Measurements from ENCODE around the gene USP6NL. TPM values are rescaled to one million over a fixed set of nuclear protein-coding genes. Genes with fewer than 3 reads are reported as not detected.

The USP6NL gene
- total RNA-seq, 1 experiment from 2014 or later, result 24.6 TPM

DNA sequence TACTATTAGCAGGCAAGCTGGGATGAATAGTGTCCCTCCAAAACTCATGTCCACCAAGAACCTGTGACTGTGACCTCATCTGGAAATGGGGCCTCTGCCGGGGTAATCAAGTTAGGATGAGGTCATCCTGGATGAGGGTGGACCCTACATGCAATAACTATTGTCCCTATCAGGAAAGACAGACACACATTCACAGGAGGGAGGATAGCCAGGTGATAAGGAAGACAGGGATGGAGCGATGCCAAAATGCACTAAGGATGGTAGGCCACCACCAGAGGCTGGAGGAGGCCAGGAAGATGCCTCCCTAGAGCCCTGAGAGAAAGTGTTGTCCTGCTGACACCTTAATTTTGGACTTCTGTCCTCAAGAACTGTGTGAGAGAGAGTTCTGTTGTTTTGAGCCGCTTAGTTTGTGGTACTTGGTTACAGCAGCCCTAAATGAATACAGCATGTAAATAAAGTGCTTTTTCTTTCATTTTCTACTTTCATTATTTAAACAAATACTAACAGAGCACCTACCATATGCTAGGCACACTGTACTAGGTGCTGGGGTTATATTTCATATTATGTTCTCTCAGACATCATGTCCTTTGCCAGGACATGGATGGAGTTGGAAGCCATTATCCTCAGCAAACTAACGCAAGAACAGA lies 111.9 kb downstream of the USP6NL start:
- POLR2A ChIA-PET, result no interaction called here
- Histone ChIP-seq H3K4me1 (ENCODE audit: control insufficient read depth in 1 of 2, insufficient read depth in 2 of 2, low read length in 2 of 2) (no peaks in the 10 kb centered on the region), H3K36me3 (ENCODE audit: control insufficient read depth in 1 of 2, insufficient read depth in 2 of 2, low read length in 2 of 2) (no peaks in the 10 kb centered on the region), H3K4me2 (ENCODE audit: low read length) (no peak overlapping the region), H2AFZ (ENCODE audit: low read depth, low read length, poor library complexity, severe bottlenecking) (no peak overlapping the region), H3K79me2 (ENCODE audit: insufficient read depth, low read length) (no peaks in the 10 kb centered on the region; the same call in 1 of the 2 replicates), H3K9me3 (ENCODE audit: control insufficient read depth in 1 of 2, insufficient read depth in 1 of 2, low read depth in 1 of 2, low read length in 2 of 2) (no peaks in the 10 kb centered on the region), H3K9me2 (ENCODE audit: insufficient read depth) (no peaks in the 10 kb centered on the region), H3K9ac (ENCODE audit: low read length) (no peak overlapping the region), H3K27ac (ENCODE audit: low read depth, low read length) (no peak overlapping the region), H4K20me1 (ENCODE audit: insufficient read depth) (no peaks in the 10 kb centered on the region), H3K27me3 (ENCODE audit: insufficient read depth, low read length) (no peaks in the 10 kb centered on the region), H3K4me3 (replicated peaks in 1 of 2; ENCODE audit: low read depth in 1 of 2, low read length in 2 of 2) (no peak overlapping the region)
- intact Hi-C loops (cut with micrococcal nuclease), result no loop called here
- ATAC-seq (no peak), DNase-seq (ENCODE audit: low read depth, low spot score) (no peak)
- CTCF ChIA-PET, result no interaction called here
- no peak for TF ChIP-seq POLR2AphosphoS5 (IDR thresholded peaks at IDR 0.05; ENCODE audit: low read depth, low read length)
- TF ChIP-seq, protein P1, sequence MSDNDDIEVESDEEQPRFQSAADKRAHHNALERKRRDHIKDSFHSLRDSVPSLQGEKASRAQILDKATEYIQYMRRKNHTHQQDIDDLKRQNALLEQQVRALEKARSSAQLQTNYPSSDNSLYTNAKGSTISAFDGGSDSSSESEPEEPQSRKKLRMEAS (IDR thresholded peaks at IDR 0.05), result no peak
- no peak for TF ChIP-seq JUND (IDR thresholded peaks at IDR 0.05)
- TF ChIP-seq SP1 (IDR thresholded peaks at IDR 0.05; ENCODE audit: low read depth), result no peak
- no peak for TF ChIP-seq YY1 (IDR thresholded peaks at IDR 0.05; ENCODE audit: extremely low read depth, insufficient replicate concordance, low read depth, low read length)
- no peak for TF ChIP-seq EGR1 (IDR thresholded peaks at IDR 0.05; ENCODE audit: low read depth)
- TF ChIP-seq RAD21 (IDR thresholded peaks at IDR 0.05; ENCODE audit: low read depth), result no peak
- TF ChIP-seq CBX3 (IDR thresholded peaks at IDR 0.05; ENCODE audit: low read depth), result no peak
- TF ChIP-seq ZNF274 (IDR thresholded peaks at IDR 0.05; ENCODE audit: low read depth, low read length), result no peak
- no peak for TF ChIP-seq FOSL1 (IDR thresholded peaks at IDR 0.05; ENCODE audit: low read depth)
- TF ChIP-seq POLR2A (IDR thresholded peaks at IDR 0.05; ENCODE audit: borderline replicate concordance, extremely low read depth, insufficient read depth, insufficient read length), result no peak
- no peak for TF ChIP-seq EZH2phosphoT487 (IDR thresholded peaks at IDR 0.05; ENCODE audit: borderline replicate concordance)
- TF ChIP-seq, protein P2, sequence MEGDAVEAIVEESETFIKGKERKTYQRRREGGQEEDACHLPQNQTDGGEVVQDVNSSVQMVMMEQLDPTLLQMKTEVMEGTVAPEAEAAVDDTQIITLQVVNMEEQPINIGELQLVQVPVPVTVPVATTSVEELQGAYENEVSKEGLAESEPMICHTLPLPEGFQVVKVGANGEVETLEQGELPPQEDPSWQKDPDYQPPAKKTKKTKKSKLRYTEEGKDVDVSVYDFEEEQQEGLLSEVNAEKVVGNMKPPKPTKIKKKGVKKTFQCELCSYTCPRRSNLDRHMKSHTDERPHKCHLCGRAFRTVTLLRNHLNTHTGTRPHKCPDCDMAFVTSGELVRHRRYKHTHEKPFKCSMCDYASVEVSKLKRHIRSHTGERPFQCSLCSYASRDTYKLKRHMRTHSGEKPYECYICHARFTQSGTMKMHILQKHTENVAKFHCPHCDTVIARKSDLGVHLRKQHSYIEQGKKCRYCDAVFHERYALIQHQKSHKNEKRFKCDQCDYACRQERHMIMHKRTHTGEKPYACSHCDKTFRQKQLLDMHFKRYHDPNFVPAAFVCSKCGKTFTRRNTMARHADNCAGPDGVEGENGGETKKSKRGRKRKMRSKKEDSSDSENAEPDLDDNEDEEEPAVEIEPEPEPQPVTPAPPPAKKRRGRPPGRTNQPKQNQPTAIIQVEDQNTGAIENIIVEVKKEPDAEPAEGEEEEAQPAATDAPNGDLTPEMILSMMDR (IDR thresholded peaks at IDR 0.05 in 2 of 3, conservative IDR thresholded peaks at IDR 0.05 in 1 of 3; ENCODE audit: borderline replicate concordance in 1 of 3, insufficient read depth in 1 of 3, low read depth in 2 of 3, low read length in 2 of 3), result no peak
- TF ChIP-seq, protein P3, sequence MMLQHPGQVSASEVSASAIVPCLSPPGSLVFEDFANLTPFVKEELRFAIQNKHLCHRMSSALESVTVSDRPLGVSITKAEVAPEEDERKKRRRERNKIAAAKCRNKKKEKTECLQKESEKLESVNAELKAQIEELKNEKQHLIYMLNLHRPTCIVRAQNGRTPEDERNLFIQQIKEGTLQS (IDR thresholded peaks at IDR 0.05), result no peak
- TSS peak; percentile 17 for BruUV-seq (replicated peaks)
- RAD21 ChIA-PET (ENCODE audit: low non-redundant PET in 1 of 2, low total read pairs in 2 of 2, uncharacterized antibody in 2 of 2, unreplicated experiment in 2 of 2), result no interaction called here
